ENCODE measurements around the gene CCDC188.

GRCh38 chr22:20154602-20155187 is 3.8 kb upstream of the CCDC188 start:
- TF ChIP-seq, protein P1, sequence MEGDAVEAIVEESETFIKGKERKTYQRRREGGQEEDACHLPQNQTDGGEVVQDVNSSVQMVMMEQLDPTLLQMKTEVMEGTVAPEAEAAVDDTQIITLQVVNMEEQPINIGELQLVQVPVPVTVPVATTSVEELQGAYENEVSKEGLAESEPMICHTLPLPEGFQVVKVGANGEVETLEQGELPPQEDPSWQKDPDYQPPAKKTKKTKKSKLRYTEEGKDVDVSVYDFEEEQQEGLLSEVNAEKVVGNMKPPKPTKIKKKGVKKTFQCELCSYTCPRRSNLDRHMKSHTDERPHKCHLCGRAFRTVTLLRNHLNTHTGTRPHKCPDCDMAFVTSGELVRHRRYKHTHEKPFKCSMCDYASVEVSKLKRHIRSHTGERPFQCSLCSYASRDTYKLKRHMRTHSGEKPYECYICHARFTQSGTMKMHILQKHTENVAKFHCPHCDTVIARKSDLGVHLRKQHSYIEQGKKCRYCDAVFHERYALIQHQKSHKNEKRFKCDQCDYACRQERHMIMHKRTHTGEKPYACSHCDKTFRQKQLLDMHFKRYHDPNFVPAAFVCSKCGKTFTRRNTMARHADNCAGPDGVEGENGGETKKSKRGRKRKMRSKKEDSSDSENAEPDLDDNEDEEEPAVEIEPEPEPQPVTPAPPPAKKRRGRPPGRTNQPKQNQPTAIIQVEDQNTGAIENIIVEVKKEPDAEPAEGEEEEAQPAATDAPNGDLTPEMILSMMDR (conservative IDR thresholded peaks at IDR 0.05; ENCODE audit: low read length) = no peak
- no peak for TF ChIP-seq EZH2phosphoT487 (IDR thresholded peaks at IDR 0.05; ENCODE audit: borderline replicate concordance, low read depth, low read length)

All from OCI-LY7 (cell line).